HepG2 (cell line): ENCODE results near the gene UBE2H. TPM values are rescaled to one million over a fixed set of nuclear protein-coding genes. Genes with fewer than 3 reads are reported as not detected.

Experiments
- ATAC-seq: fragments of 200-7000 bp; cut with Tn5 transposase; 3 replicates; pipeline ENCODE4 v1.9.1; 2020; ENCODE audit warnings: mild to moderate bottlenecking, moderate library complexity
- BruUV-seq: library from RNA; stranded (reverse); fragments of 400-500 nt; replicated peaks from 2 replicates; lab custom pipeline; 2021; lab: Mats Ljungman, UMichigan
- CTCF ChIA-PET: fragments of 300-600 bp; formaldehyde crosslinking; extraction: SDS; loops from one replicate; lab custom pipeline; 2021; ENCODE audit warnings: low total read pairs, inconsistent platforms, low intra/inter-chr PET ratio; lab: Yijun Ruan, JAX
- POLR2A ChIA-PET: fragments of 350-600 bp; sonication (Branson Sonifier 250); formaldehyde crosslinking; loops from one replicate; lab custom pipeline; 2020; ENCODE audit warnings: antibody characterized with exemption, inconsistent platforms; lab: Yijun Ruan, JAX
- DNase-seq: peaks from one replicate; pipeline ENCODE4 v3.0.0-alpha.2; 2015; ENCODE audit warnings: low spot score
- FAIRE-seq: peaks from 3 replicates; lab custom pipeline; 2011; peaks lifted over from hg19 to GRCh38; lab: Jason Lieb, UNC
- H2AFZ ChIP-seq: one replicate; pipeline ENCODE4 v1.6.1; 2011; ENCODE audit warnings: low read length, inconsistent platforms
- H3K27ac ChIP-seq: fragments of 300-600 bp; 3 replicates; pipeline ENCODE4 v1.8.0; 2011; ENCODE audit warnings: mixed run types, mild to moderate bottlenecking, mixed read lengths, low read length, inconsistent platforms; ENCODE audit not compliant: insufficient read depth; ENCODE audit errors: extremely low read length
- H3K27me3 ChIP-seq, 2 experiments: fragments of 200-600 bp in 1 of 2; 2 replicates in 1 of 2; 3 replicates in 1 of 2; pipeline versions ENCODE4 v1.6.0 to v1.8.0; 2011; ENCODE audit warnings: low read length in 2 of 2, mild to moderate bottlenecking in 2 of 2, moderate library complexity in 2 of 2, inconsistent platforms in 1 of 2; ENCODE audit not compliant: insufficient read depth in 2 of 2, control insufficient read depth in 1 of 2
- H3K36me3 ChIP-seq, 2 experiments: fragments of 200-600 bp in 1 of 2; replicated peaks in 1 of 2; 2 replicates in 1 of 2; 3 replicates in 1 of 2; pipeline versions ENCODE4 v1.5.1 to v1.8.0; 2011; ENCODE audit warnings: low read length in 2 of 2, inconsistent platforms in 1 of 2; ENCODE audit not compliant: insufficient read depth in 2 of 2, control insufficient read depth in 1 of 2
- H3K4me1 ChIP-seq: 2 replicates; pipeline ENCODE4 v1.5.1; 2012; ENCODE audit warnings: low read length, inconsistent platforms; ENCODE audit not compliant: insufficient read depth
- H3K4me2 ChIP-seq: 2 replicates; pipeline ENCODE4 v1.6.0; 2011; ENCODE audit warnings: low read depth, low read length, inconsistent platforms
- H3K4me3 ChIP-seq, 3 experiments: fragments of 200-600 bp in 1 of 3; sonication (generic), shearing (Covaris generic) in 1 of 3; replicated peaks in 1 of 3; 2 replicates each; pipeline ENCODE4 v1.5.1; 2011 to 2016; ENCODE audit warnings: low read length in 3 of 3, inconsistent platforms in 2 of 3, low read depth in 2 of 3, mild to moderate bottlenecking in 2 of 3, control low read depth in 1 of 3, mixed read lengths in 1 of 3; ENCODE audit not compliant: insufficient read depth in 1 of 3
- H3K79me2 ChIP-seq: one replicate; pipeline ENCODE4 v1.6.1; 2011; ENCODE audit warnings: low read length, inconsistent platforms; ENCODE audit not compliant: insufficient read depth
- H3K9ac ChIP-seq: 2 replicates; pipeline ENCODE4 v1.6.0; 2011; ENCODE audit warnings: mild to moderate bottlenecking, low read depth, low read length, inconsistent platforms; ENCODE audit not compliant: insufficient read depth
- H3K9me3 ChIP-seq: 2 replicates; pipeline ENCODE4 v1.5.1; 2012; ENCODE audit warnings: mild to moderate bottlenecking, low read length
- H4K20me1 ChIP-seq: 2 replicates; pipeline ENCODE4 v1.6.0; 2011; ENCODE audit warnings: inconsistent platforms, mild to moderate bottlenecking, low read length, moderate library complexity; ENCODE audit not compliant: insufficient read depth
- ARID4A ChIP-seq: sonication (generic); formaldehyde crosslinking; IDR thresholded peaks from 2 replicates; pipeline ENCODE4 v1.5.0; 2020; ENCODE audit warnings: mild to moderate bottlenecking, missing genetic modification reagents, borderline replicate concordance
- CHD4 ChIP-seq: fragments of 200-600 bp; sonication (generic); IDR thresholded peaks from 2 replicates; pipeline ENCODE4 v1.7.0; 2017; ENCODE audit warnings: mild to moderate bottlenecking, low read length, borderline replicate concordance
- EEA1 ChIP-seq: sonication (generic); formaldehyde crosslinking; IDR thresholded peaks from 2 replicates; pipeline ENCODE4 v1.5.1; 2020; ENCODE audit warnings: mild to moderate bottlenecking, missing genetic modification reagents, borderline replicate concordance
- MLX ChIP-seq: IDR thresholded peaks from 2 replicates; pipeline ENCODE4 v1.6.1; 2016
- MTERF4 ChIP-seq: sonication (generic); formaldehyde crosslinking; IDR thresholded peaks from 2 replicates; pipeline ENCODE4 v1.8.0; 2023; ENCODE audit warnings: mild to moderate bottlenecking, missing genetic modification reagents
- RBFOX2 ChIP-seq: fragments of 200-400 bp; formaldehyde crosslinking; IDR thresholded peaks from 2 replicates; pipeline ENCODE4 v1.6.1; 2017; ENCODE audit warnings: low read depth, mild to moderate bottlenecking, low read length
- SP2 ChIP-seq: sonication (generic); formaldehyde crosslinking; IDR thresholded peaks from 2 replicates; pipeline ENCODE4 v1.5.1; 2020; ENCODE audit warnings: mild to moderate bottlenecking, missing genetic modification reagents
- TEAD3 ChIP-seq: optimal IDR thresholded peaks from 2 replicates; pipeline ENCODE3; 2016; ENCODE audit warnings: borderline replicate concordance
- ZBTB38 ChIP-seq: sonication (generic); formaldehyde crosslinking; IDR thresholded peaks from 2 replicates; pipeline ENCODE4 v1.5.1; 2020; ENCODE audit warnings: mild to moderate bottlenecking, missing genetic modification reagents
- ZC3H4 ChIP-seq: sonication (generic); formaldehyde crosslinking; IDR thresholded peaks from 2 replicates; pipeline ENCODE4 v1.4.0; 2020; ENCODE audit warnings: missing genetic modification reagents, borderline replicate concordance
- ZKSCAN1 ChIP-seq: fragments of 150-350 bp; IDR thresholded peaks from 2 replicates; pipeline ENCODE4 v1.6.1; 2014; ENCODE audit warnings: low read length
- ZNF20 ChIP-seq: sonication (generic); formaldehyde crosslinking; IDR thresholded peaks from 2 replicates; pipeline ENCODE4 v1.4.0; 2020; ENCODE audit warnings: mild to moderate bottlenecking, moderate library complexity, missing genetic modification reagents
- ZNF234 ChIP-seq: sonication (generic); formaldehyde crosslinking; conservative IDR thresholded peaks from 2 replicates; pipeline ENCODE4 v1.5.1; 2020; ENCODE audit warnings: mild to moderate bottlenecking, missing genetic modification reagents
- ZNF235 ChIP-seq: sonication (generic); formaldehyde crosslinking; IDR thresholded peaks from 2 replicates; pipeline ENCODE4 v1.8.1; 2023; ENCODE audit warnings: mild to moderate bottlenecking, missing genetic modification reagents, borderline replicate concordance
- ZNF260 ChIP-seq: sonication (generic); formaldehyde crosslinking; IDR thresholded peaks from 2 replicates; pipeline ENCODE4 v1.4.0; 2020; ENCODE audit warnings: missing genetic modification reagents, low read depth, mild to moderate bottlenecking, borderline replicate concordance
- ZNF331 ChIP-seq: sonication (generic); formaldehyde crosslinking; IDR thresholded peaks from 2 replicates; pipeline ENCODE4 v1.4.0; 2020; ENCODE audit warnings: missing genetic modification reagents
- ZNF614 ChIP-seq: IDR thresholded peaks from 2 replicates; pipeline ENCODE4 v1.6.1; 2018; ENCODE audit warnings: missing biosample characterization, missing genetic modification reagents, inconsistent platforms, borderline replicate concordance
- ZNF644 ChIP-seq: IDR thresholded peaks from 2 replicates; pipeline ENCODE4 v1.6.1; 2016; ENCODE audit warnings: low read depth
- ZNF720 ChIP-seq: sonication (generic); formaldehyde crosslinking; IDR thresholded peaks from 2 replicates; pipeline ENCODE4 v1.4.0; 2020; ENCODE audit warnings: missing genetic modification reagents
- ZNF788 ChIP-seq: sonication (generic); formaldehyde crosslinking; IDR thresholded peaks from 2 replicates; pipeline ENCODE4 v1.5.0; 2020; ENCODE audit warnings: mild to moderate bottlenecking, missing genetic modification reagents, borderline replicate concordance
- WGBS: methylation state at CpG from one replicate; pipeline ENCODE4 v1.1.6; 2017; ENCODE audit warnings: low lambda C conversion rate; 5-methylcytosine and 5-hydroxymethylcytosine counted together
- in situ Hi-C: cut with HindIII; loops from 2 replicates; pipeline ENCODE4 v1.10.0; 2017; ENCODE audit warnings: low pct_unique_long_range_greater_than_20kb; ENCODE audit not compliant: extremely low pct_ligation_motif_present
- intact Hi-C: fragments of 100-400 bp; cut with micrococcal nuclease; formaldehyde crosslinking; loops from one replicate; pipeline ENCODE4 v1.10.0; 2022; ENCODE audit not compliant: unreplicated experiment
- polyA plus RNA-seq, 8 experiments: library from polyadenylated mRNA; depleted of rRNA in 3 of 8; stranded (reverse) in 7 of 8; unstranded in 1 of 8; fragments of >200 nt; fragmentation: Illumina TruSeq in 4 of 8; extraction: Trizol in 4 of 8; gene quantifications; 2 replicates each; pipeline versions ENCODE4 v1.2.1 to v1.2.3, GENCODE V29; 2011 to 2016; ENCODE audit warnings: low read depth in 4 of 8, missing spikeins in 1 of 8, mixed read lengths in 1 of 8; ENCODE audit not compliant: insufficient read depth in 1 of 8
- total RNA-seq, 5 experiments: library from RNA; depleted of rRNA; stranded (reverse); fragments of >200 nt; fragmentation: Illumina TruSeq; extraction: Trizol; gene quantifications; 2 replicates each; pipeline ENCODE4 v1.2.3, GENCODE V29; 2016; ENCODE audit warnings: low read depth in 1 of 5

Gene UBE2H
- total and polyA plus RNA-seq, 2 of the 13 experiments (the other 11 are each of a cell fraction or from before 2014, with no cell fraction given): 15.5 to 40.1 TPM

- TF ChIP-seq ARID4A (CRISPR knock-in tag) (no peak), ZNF720 (no peak), CHD4 (no peak), ZNF260 (no peak), ZKSCAN1 (no peak)
These were observed 93.6 kb downstream of the UBE2H start (continued) for GRCh38 chr7:129859183-129859582.

GRCh38 chr7:129858490-129858889 lies 94.3 kb downstream of the UBE2H start:
- WGBS: 92% methylated on average over 2 of the region's 2 CpGs
- no peaks in the 10 kb centered on the region for H3K4me1 ChIP-seq
- BruUV-seq: no TSS peak
- TF ChIP-seq MTERF4 (CRISPR knock-in tag) (no peak), ZNF20 (CRISPR knock-in tag) (no peak), EEA1 (no peak), MLX (CRISPR knock-in tag) (no peak), RBFOX2 (no peak), ZBTB38 (CRISPR knock-in tag) (no peak), TEAD3 (CRISPR knock-in tag) (no peak), ZNF235 (CRISPR knock-in tag) (no peak), ZNF234 (no peak), ZNF788 (CRISPR knock-in tag) (no peak), ZNF644 (CRISPR knock-in tag) (no peak), SP2 (CRISPR knock-in tag) (no peak), ZC3H4 (CRISPR knock-in tag) (no peak), ZNF614 (CRISPR knock-in tag) (no peak), ZNF331 (no peak)
- peaks cover 22% of the 10 kb centered on the region; the same call in 1 of the 2 replicates for H4K20me1 ChIP-seq
- DNase-seq: no peak
- POLR2A ChIA-PET: no interaction called here
- no peak overlapping the region for H3K9ac ChIP-seq
- no peak for FAIRE-seq
- in situ Hi-C loops (no loop called here), intact Hi-C loops (no loop called here)
- H3K27ac ChIP-seq: no peak overlapping the region
- CTCF ChIA-PET: no interaction called here
- peaks cover 0 to 18% of the 10 kb centered on the region in 2 experiments; a peak in 4 of 5 replicates for H3K36me3 ChIP-seq
- H3K79me2 ChIP-seq: peaks cover 6% of the 10 kb centered on the region
- no peak for ATAC-seq
- no peak overlapping the region for H3K4me3 ChIP-seq
- no peaks in the 10 kb centered on the region for H3K27me3 ChIP-seq
- no peak overlapping the region for H3K4me2 ChIP-seq
- H2AFZ ChIP-seq: no peak overlapping the region
- no peaks in the 10 kb centered on the region for H3K9me3 ChIP-seq
